Central memory CD8-positive, alpha-beta T cell (primary cell): ENCODE measurements around the gene PLD4.
"Not testable (repeated sequence)": the region's sequence is repeated elsewhere in the genome, so short reads cannot be mapped to it uniquely, and the experiment has no call there.

Source experiments
- ATAC-seq: fragments of 150-1000 bp; cut with Tn5 transposase; replicated peaks from 2 replicates; pipeline ENCODE4 v1.10.0; 2022; ENCODE audit warnings: mild to moderate bottlenecking, moderate FRiP score, moderate number of reproducible peaks; ENCODE audit not compliant: poor library complexity, severe bottlenecking; ENCODE audit errors: extremely low read depth
- DNase-seq, 2 donors: peaks; one replicate each; pipeline ENCODE4 v3.0.0; 2021; ENCODE audit warnings: low spot score in 2 of 2
- H3K27ac Mint-ChIP-seq: one replicate; pipeline ENCODE4 v1.8.0; 2022; ENCODE audit warnings: low read depth, mild to moderate bottlenecking, moderate library complexity, mixed read lengths
- H3K27me3 Mint-ChIP-seq: one replicate; pipeline ENCODE4 v1.8.0; 2022; ENCODE audit warnings: mixed read lengths
- H3K36me3 Mint-ChIP-seq: one replicate; pipeline ENCODE4 v1.8.0; 2022; ENCODE audit warnings: mild to moderate bottlenecking, moderate library complexity, mixed read lengths; ENCODE audit not compliant: insufficient read depth
- H3K4me1 Mint-ChIP-seq: one replicate; pipeline ENCODE4 v1.8.0; 2022; ENCODE audit warnings: mixed read lengths
- H3K4me3 Mint-ChIP-seq: one replicate; pipeline ENCODE4 v1.8.0; 2022; ENCODE audit warnings: mild to moderate bottlenecking, moderate library complexity, mixed read lengths
- H3K9me3 Mint-ChIP-seq: one replicate; pipeline ENCODE4 v1.8.0; 2022; ENCODE audit warnings: mixed read lengths

Gene PLD4

GRCh38 chr14:104890292-104890691, 34.4 kb upstream of the PLD4 start:
- H3K27me3 Mint-ChIP-seq, H3K9me3 Mint-ChIP-seq, DNase-seq, H3K27ac Mint-ChIP-seq, H3K36me3 Mint-ChIP-seq, H3K4me1 Mint-ChIP-seq, ATAC-seq, H3K4me3 Mint-ChIP-seq: not testable (repeated sequence)

GRCh38 chr14:104891121-104891551, 33.5 kb upstream of the PLD4 start:
- H3K36me3 Mint-ChIP-seq: no peaks in the 10 kb centered on the region
- H3K4me3 Mint-ChIP-seq: no peak overlapping the region
- H3K27ac Mint-ChIP-seq: no peak overlapping the region
- no peaks in the 10 kb centered on the region for H3K9me3 Mint-ChIP-seq
- DNase-seq: no peak
- no peaks in the 10 kb centered on the region for H3K27me3 Mint-ChIP-seq
- no peak for ATAC-seq
- H3K4me1 Mint-ChIP-seq: no peaks in the 10 kb centered on the region

DNA sequence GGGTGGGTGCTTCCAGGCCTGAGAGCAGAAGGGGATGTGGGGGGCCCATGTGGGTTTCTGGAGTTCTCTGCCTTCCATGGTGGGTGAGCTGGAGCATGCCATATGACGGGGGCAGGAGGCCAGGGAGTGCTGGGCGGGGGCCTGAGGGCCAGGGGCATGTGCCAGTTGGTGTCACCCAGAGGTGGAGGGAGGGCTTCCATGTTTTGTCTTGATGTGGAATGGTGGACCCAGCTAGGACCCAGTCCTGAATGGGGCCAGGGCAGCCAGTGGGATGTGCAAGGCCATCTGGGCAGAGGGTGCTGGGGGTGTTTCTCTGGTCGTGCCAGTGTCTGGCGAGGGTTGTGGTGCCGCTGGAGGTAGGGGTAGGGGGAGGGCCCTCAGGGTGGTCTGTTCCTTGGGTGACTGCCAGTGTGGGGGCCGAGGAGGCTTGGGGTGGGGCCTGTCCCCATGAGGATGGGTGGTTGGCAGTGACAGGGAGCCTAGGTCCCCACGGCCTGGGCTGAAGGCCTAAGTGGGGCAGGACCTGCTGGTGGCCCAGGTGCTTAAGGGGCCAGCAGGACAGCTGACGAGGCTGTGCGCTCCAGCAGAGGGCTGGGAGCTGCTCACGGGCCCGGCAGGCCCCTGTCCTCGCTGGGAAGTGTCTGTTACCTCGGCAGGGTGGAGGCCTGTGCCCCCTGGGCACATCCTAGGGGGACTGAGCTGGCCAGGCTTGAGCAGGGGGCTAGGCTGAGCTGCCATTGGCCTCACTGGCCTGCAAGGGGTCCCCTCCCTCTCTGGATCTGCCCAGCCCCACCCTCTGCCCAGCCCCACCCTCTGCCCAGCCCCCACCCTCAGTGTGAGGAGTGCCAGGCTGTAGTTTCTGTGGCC, 32.8 kb upstream of the PLD4 start:
- no peaks in the 10 kb centered on the region for H3K27me3 Mint-ChIP-seq
- H3K27ac Mint-ChIP-seq: no peak overlapping the region
- no peaks in the 10 kb centered on the region for H3K9me3 Mint-ChIP-seq
- ATAC-seq: no peak
- H3K36me3 Mint-ChIP-seq: no peaks in the 10 kb centered on the region
- no peak overlapping the region for H3K4me3 Mint-ChIP-seq
- peak in 1 of 2 donors; percentile 7 for DNase-seq
- H3K4me1 Mint-ChIP-seq: no peaks in the 10 kb centered on the region

DNA sequence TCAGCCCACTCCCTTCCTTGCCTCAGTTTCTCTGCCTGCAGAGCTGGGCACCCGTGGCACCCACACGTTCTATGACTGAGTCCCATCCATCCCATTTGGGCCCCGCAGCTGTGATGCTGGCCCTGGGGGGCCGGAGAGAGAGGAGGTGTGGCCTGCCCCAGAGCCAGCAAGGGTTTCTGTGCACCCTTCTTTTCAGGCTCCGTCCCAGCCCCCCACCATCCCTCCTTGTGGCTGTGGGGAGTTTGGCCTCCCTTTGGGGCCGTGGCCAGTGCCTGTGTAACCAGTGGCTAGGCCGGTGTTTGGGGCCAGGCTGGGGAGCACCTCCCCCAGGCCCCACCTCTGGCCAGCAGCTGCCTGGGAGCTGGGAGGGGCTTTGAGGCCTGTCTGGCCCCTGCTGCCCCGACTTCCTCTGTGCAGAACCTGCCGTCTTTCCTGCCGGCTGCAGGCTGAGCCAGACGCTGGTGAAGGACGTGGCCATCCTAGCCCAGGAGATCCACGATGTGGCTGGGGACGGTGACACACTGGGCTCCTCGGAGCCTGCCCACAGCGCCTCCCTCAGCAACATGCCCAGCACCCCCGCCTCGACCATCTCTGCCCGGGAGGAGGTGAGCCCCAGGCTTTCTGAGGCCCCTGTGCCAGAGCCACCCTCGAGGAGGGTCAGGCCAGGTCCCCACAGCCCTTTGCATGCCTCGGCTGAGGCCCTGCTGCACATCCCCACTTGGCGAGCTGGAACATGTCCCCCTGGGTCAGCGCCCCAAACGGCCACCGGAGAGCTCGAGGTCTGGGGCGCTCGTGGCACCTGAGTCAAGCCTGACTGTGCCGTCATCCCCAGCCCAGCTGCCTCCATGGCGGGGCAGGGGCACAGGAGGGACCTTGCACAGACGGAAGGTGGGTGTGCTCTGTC, 31.9 kb upstream of the PLD4 start:
- ATAC-seq (no peak), DNase-seq (no peak)
- Mint-ChIP-seq H3K27me3 (no peaks in the 10 kb centered on the region), H3K27ac (no peak overlapping the region), H3K9me3 (no peaks in the 10 kb centered on the region), H3K4me1 (no peaks in the 10 kb centered on the region), H3K36me3 (no peaks in the 10 kb centered on the region), H3K4me3 (no peak overlapping the region)

GRCh38 chr14:104893435-104894207, 31.1 kb upstream of the PLD4 start:
- DNase-seq (no peak), ATAC-seq (no peak)
- Mint-ChIP-seq H3K9me3 (no peaks in the 10 kb centered on the region), H3K27ac (no peak overlapping the region), H3K27me3 (no peaks in the 10 kb centered on the region), H3K4me1 (no peaks in the 10 kb centered on the region), H3K4me3 (no peak overlapping the region), H3K36me3 (no peaks in the 10 kb centered on the region)

GRCh38 chr14:104894331-104895206, 30.1 kb upstream of the PLD4 start:
- Mint-ChIP-seq H3K4me3 (no peak overlapping the region), H3K27me3 (no peaks in the 10 kb centered on the region), H3K27ac (no peak overlapping the region), H3K4me1 (no peaks in the 10 kb centered on the region), H3K9me3 (no peaks in the 10 kb centered on the region), H3K36me3 (no peaks in the 10 kb centered on the region)
- ATAC-seq (no peak), DNase-seq (no peak)

DNA sequence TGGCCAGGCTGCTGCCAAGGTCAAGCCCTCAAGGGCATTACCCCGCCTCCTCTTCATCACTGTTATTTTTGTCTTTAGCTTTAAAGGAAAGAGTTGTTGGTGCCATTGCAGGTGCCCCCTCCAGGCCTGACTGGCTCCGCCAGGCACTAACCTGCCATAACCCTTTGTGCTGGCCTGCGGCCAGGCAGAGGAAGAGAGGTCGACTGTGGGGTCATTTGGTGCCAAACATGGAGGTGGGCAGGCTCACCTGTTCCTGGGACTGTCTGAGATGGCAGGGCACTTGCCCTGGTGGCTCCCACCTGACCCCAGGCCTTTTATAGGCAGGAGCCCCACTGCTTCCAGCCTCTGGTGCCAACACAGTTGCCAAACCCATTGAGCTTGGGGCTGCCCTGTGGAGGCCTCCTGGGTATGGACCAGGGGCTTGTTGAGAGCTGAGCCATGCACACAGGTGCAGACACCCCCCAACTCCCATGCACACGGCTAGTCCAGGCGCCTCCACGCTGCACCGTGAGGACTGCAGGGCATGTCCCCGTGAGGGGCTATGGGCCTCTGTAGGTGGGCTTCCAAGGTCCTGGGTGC, 29.4 kb upstream of the PLD4 start:
- DNase-seq (no peak), ATAC-seq (no peak)
- Mint-ChIP-seq H3K36me3 (no peaks in the 10 kb centered on the region), H3K27ac (no peak overlapping the region), H3K9me3 (no peaks in the 10 kb centered on the region), H3K4me1 (no peaks in the 10 kb centered on the region), H3K27me3 (no peaks in the 10 kb centered on the region), H3K4me3 (no peak overlapping the region)

DNA sequence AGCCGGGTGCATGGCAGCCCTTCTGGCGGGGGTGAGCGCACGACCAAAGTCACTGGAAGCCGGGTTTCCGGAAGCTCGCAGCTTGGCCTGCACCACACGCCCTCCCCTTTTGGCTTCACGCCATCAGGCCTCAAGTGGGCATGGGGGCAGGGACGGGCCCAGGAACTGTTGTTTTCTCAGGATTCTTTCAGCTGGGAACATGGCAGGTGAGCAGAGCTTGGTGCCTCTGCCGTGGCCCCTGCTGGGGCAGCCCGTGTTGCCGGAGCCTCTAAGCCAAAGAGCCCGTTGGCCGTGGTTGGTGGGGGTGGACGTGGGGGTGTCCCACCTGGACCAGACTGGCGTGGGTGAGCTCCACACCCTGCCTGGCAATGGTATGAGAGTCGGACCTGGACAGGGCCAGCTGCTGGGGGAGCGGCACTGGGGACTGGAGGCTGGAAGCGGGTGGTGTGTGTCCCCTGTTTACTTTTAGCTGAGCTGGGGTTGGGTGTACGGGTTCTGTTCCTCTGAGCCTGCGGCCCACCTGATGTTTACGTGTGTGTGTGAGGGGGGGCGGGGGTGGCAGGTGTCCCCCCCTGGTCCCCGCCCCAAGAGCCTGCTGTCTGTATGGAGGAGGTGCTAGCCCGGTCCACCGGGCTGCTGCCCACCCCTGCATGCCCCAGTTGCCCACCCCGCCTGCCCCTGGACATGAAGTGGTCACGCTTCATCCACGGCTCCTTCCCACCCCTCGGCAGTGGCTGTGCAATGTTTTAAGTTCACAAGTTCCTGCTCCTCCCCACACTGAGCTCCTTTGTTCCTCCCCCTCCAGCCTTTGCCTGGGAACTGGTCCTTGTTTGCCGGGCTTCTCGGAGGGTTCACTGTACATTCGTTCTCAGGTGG, 28.7 kb upstream of the PLD4 start:
- no peaks in the 10 kb centered on the region for H3K27me3 Mint-ChIP-seq
- H3K27ac Mint-ChIP-seq: no peak overlapping the region
- no peaks in the 10 kb centered on the region for H3K36me3 Mint-ChIP-seq
- ATAC-seq: no peak
- H3K4me3 Mint-ChIP-seq: no peak overlapping the region
- no peaks in the 10 kb centered on the region for H3K4me1 Mint-ChIP-seq
- DNase-seq: no peak
- H3K9me3 Mint-ChIP-seq: no peaks in the 10 kb centered on the region

- Mint-ChIP-seq H3K27me3 (no peaks in the 10 kb centered on the region), H3K4me1 (no peaks in the 10 kb centered on the region), H3K4me3 (no peak overlapping the region), H3K36me3 (no peaks in the 10 kb centered on the region), H3K27ac (no peak overlapping the region), H3K9me3 (no peaks in the 10 kb centered on the region)
- DNase-seq: no peak
- ATAC-seq: no peak
These were observed 27.1 kb upstream of the PLD4 start for GRCh38 chr14:104897330-104898194.

DNA sequence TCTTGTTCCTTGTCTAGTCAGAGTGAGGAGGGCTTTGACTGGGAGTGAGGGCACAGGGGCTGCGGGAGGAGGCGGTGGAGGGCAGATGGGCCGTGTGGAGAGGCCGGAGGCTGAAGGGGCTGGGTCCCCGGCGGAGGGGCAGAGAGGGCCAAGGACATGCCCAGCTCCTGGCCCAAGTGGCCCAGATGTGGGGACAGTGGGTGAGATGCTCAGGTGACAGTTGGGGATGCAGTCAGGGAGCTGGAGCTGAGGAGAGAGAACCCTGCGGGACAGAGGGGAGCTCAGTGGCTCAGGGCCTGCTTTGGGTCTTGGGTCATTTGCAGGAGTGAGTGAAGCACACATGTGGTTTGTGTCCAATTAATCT, 26.5 kb upstream of the PLD4 start:
- no peak for DNase-seq
- H3K27me3 Mint-ChIP-seq: peaks cover 4% of the 10 kb centered on the region
- H3K9me3 Mint-ChIP-seq: no peaks in the 10 kb centered on the region
- H3K36me3 Mint-ChIP-seq: no peaks in the 10 kb centered on the region
- no peak overlapping the region for H3K27ac Mint-ChIP-seq
- no peak overlapping the region for H3K4me3 Mint-ChIP-seq
- no peak for ATAC-seq
- H3K4me1 Mint-ChIP-seq: no peaks in the 10 kb centered on the region
